Urothelium cell line (cell line): Measurements from ENCODE around the gene PARP9.
"Not testable (repeated sequence)": the region's sequence is repeated elsewhere in the genome, so short reads cannot be mapped to it uniquely, and the experiment has no call there.

ENCODE experiments used
- DNase-seq: peaks from one replicate; pipeline ENCODE4 v3.0.0; 2011; ENCODE audit warnings: low spot score, mixed read lengths
- FAIRE-seq: peaks from 2 replicates; lab custom pipeline; 2011; peaks lifted over from hg19 to GRCh38; lab: Jason Lieb, UNC

The PARP9 gene

GRCh38 chr3:122576174-122576940, 12.3 kb upstream of the PARP9 start:
- FAIRE-seq, result no peak

GRCh38 chr3:122572940-122573412, 8.9 kb upstream of the PARP9 start:
- peak; percentile 61 for FAIRE-seq

More at GRCh38 chr3:122576174-122576940, 12.3 kb upstream of the PARP9 start:
- no peak for DNase-seq

DNA sequence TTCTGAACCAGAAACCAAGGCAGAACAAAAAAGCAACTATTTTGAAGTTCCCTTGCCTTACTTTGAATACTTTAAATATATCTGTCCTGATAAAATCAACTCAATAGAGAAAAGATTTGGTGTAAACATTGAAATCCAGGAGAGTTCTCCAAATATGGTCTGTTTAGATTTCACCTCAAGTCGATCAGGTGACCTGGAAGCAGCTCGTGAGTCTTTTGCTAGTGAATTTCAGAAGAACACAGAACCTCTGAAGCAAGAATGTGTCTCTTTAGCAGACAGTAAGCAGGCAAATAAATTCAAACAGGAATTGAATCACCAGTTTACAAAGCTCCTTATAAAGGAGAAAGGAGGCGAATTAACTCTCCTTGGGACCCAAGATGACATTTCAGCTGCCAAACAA, 4.7 kb upstream of the PARP9 start:
- no peak for FAIRE-seq

More at GRCh38 chr3:122572940-122573412, 8.9 kb upstream of the PARP9 start:
- DNase-seq, result peak; percentile 63

DNA sequence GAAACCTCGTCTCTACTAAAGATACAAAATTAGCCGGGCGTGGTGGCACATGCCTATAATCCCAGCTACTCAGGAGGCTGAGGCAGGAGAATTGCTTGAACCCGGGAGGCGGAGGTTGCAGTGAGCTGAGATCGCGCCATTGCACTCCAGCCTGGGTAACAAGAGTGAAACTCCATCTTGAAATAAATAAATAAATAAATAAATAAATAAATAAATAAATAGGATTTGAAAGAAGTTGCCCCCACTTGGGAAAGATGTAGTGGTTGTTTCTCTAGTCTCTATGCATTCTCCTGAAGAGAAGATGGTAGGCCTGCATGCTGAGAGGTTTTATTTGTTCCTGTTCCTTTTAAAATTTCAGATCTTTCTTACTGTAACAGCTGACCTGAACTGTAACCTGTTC, 4.0 kb upstream of the PARP9 start:
- FAIRE-seq, DNase-seq: not testable (repeated sequence)

More for the DNA sequence above, 4.7 kb upstream of the PARP9 start:
- no peak for DNase-seq

GRCh38 chr3:122563717-122564025, 429 bp downstream of the PARP9 start:
- DNase-seq (peak; percentile 18), FAIRE-seq (no peak)

GRCh38 chr3:122562923-122563716, 980 bp downstream of the PARP9 start:
- FAIRE-seq, result no peak
- no peak for DNase-seq

DNA sequence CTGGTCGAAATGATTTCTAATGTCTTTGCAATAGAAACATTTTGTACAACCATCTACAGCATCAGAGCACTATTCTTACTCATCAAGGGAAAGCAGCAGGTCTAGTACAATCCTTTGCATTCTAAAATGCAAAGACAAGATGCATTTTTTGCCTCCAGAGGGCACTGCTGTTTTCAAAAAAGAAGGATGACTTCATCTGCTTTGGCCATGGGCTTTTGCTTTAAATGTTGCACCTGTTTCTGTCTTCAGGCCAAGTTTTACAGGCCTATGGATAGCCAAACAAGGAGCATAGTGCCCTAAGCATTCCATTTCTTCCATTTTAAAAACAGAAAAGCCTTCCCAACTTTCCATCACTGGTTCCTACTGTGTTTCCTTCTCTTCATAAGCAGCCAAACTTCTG, 3.4 kb downstream of the PARP9 start:
- DNase-seq (peak; percentile 64), FAIRE-seq (no peak)

DNA sequence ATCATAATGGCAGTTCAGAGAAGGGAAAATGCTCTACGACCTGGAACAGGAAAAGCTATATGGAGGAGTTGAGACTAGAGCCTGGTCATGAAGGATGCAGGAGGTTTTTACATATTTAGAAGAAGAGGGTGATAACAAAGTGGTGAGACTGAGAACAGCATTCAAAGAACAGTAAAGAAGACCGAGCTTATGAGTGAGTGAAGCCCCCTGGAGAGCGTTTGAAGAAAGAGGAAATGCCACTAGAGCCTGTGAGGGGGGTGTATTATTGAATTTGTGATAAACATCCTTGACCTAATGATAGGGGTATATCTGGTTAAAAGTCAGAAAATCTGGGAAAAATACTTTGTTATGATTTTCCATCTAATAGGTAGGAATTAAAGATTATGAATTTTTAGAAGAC, 4.2 kb downstream of the PARP9 start:
- DNase-seq (no peak), FAIRE-seq (no peak)

DNA sequence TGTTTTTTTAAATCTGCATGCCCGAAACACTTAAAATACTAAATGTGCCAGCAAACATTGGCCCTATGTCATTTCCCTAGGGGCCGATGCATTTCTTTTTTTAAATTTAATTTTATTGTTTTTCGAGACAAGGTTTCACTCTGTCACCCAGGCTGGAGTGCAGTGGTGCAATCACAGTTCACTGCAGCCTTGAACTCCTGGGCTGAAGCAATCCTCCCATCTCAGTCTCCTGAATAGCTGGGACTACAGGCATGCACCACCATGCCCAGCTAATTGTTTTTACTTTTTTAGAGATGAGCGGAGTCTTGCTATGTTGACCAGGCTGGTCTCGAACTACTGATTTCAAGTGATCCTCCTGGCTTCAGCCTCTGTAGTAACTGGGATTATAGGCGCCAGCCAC, 5.5 kb downstream of the PARP9 start:
- no peak for FAIRE-seq
- DNase-seq, result no peak

- DNase-seq (no peak), FAIRE-seq (no peak)
These were observed 6.7 kb downstream of the PARP9 start for GRCh38 chr3:122557356-122557755.

DNA sequence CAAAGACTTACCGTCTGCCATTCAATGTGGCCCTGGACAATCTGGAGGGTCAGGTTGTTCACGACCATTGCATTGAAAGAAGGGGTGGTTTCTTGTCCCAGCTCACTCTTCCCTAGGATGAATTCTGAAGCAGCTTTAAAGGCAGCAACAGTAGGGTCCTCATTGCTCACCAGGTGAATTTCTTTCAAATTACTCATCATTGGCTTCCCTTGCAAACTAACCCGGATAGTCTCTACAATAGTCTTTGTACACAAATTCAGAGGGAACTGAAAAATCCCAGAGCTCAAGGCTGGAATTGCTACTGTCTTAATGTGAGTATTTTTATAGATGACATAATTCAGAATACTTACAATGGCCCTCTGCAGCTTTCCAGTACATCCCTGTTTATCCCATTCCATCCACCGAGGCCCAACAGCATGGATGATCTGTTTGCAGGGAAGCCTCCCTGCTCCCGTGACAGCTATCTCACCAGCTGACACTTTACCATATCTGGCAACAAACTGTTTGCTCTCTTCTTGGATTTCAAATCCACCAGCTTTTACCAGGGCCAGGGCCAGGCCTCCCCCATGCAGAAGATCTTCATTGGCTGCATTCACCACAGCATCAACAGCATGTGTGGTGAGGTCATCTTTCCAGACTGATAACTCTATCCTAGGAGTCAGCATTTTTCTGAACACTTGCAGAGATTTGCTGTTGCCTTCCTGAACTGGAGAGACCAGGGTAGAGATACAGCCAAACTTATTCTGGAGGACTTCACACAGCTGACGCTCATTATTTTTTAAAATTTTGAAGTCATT, 8.6 kb downstream of the PARP9 start:
- peak; percentile 16 for DNase-seq
- no peak for FAIRE-seq

DNA sequence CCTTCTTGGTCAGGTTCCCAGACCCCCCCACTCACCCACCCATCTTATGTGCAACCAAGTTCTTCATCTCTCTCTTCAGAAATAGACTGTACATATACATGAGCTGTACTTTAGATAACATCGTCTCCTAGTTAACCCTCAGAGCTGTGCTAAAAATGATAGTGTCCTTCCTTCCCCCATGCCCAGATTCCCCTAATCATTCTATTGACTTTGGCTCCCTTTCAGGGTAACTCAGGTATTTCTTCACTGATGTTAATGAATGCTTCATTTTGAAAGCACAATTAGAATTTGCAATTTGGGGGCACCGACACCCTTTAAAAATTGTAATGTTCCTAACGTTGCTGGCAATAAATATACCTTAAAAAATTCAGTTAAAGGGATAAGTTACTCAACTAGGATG, 10.9 kb downstream of the PARP9 start:
- FAIRE-seq (no peak), DNase-seq (no peak)

GRCh38 chr3:122548619-122549018, 15.5 kb downstream of the PARP9 start:
- peak; percentile 23 for FAIRE-seq
- no peak for DNase-seq

DNA sequence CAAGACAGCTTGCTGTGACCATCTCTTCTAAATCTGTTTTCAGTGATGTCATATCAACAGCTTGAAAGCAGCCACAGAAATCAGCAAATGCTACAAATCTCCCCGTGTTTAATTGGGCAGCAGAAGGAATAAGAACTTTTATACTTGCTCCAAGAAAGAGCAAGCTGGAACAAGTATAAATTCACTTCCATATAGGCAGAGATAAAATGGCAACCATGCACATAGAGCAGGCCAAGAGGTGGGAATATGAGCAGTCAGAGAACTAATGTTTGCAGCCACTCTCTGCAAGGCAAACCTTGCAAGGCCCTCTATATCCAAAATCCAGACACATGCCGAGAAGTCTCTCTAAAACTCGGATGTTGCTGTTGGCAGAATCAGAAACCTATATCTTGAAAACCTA, 16.0 kb downstream of the PARP9 start:
- no peak for DNase-seq
- no peak for FAIRE-seq

GRCh38 chr3:122546151-122546550, 17.9 kb downstream of the PARP9 start:
- FAIRE-seq (no peak), DNase-seq (no peak)

DNA sequence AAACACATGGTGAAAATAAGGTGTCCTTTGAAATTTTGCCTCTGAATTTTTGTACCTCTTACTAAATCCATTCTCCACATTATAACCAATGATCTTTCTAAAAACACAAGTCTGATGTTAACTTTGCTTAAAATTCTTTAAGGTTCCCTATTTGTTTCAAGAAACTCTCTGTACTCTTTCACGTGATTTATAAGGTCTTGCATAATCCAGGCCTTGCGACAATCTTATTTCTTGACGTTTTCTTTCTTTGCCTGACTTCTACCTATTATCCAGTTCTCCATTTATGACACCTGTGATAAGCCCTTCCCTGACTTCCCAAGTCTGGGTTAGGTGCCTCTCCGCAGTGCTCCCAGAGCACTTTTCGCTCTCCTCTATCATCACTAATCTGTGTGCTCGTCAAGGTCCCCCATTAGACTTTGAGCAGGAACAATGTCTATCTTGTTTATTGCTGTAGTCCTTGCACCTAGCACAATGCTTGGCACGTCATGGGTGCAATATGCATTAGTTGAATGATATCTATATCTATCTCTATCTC, 25.1 kb downstream of the PARP9 start:
- DNase-seq, result no peak
- FAIRE-seq, result no peak

DNA sequence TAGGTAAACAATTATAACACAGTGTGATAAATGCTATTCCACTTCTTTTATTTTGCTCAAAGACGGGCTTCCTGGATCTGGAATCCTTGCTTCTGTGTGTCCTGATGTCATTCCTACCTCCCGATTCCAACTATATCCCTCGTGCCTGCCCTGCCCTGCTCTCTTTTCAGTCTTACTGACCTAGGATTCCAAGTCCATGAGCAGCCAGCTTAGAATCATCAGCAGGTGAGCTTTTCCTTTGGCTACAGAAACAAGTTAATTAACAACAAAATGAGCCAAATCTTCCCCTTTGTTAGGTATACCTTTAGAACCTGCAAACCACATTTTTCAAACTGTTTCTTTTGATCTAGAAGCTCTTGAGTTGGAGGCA, 27.5 kb downstream of the PARP9 start:
- FAIRE-seq (no peak), DNase-seq (no peak)

DNA sequence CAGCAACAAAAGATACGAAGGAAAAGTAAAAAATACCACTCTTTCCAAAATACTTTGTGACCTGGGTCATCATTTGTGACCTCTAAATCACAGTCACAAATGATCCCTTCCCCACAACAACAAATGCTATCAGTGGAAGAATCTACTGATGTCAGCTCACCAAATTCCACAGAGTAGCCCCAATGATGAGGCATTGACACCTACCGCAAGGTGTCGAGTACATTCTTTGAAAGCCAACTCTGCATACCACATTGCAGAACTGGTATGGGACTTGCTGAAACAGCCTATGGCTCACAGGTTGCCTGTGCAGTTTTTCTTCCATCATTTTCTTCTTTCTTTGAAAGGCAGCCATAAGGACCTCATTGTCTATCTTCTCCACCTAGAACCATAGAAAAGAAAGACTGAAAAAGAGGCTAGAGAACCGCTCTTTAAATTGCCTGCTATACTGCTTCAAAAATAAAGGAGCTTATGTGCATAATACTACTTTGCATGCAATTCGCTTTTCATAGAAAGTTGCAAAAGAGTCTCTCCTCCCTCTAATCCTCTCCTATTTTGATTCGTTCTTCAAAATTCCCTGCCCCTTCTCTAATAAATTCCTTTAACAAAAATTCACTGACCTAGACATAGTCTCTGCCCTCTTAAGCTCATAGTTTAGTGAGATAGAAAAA, 28.0 kb downstream of the PARP9 start:
- FAIRE-seq (no peak), DNase-seq (no peak)

GRCh38 chr3:122533931-122534334, 30.2 kb downstream of the PARP9 start:
- FAIRE-seq (no peak), DNase-seq (peak; percentile 72)

- no peak for DNase-seq
- no peak for FAIRE-seq
These were observed 30.6 kb downstream of the PARP9 start for GRCh38 chr3:122533480-122533879.

- FAIRE-seq (no peak), DNase-seq (no peak)
These were observed 33.9 kb downstream of the PARP9 start for GRCh38 chr3:122530164-122530563.
